HL-60 (cell line): Measurements from ENCODE around the gene ARMH3.
"Not testable (repeated sequence)": the region's sequence is repeated elsewhere in the genome, so short reads cannot be mapped to it uniquely, and the experiment has no call there.

ENCODE experiments used
- TF ChIP-seq, protein P1 (sequence below): IDR thresholded peaks from 2 replicates; pipeline ENCODE4 v1.6.1; 2012; ENCODE audit warnings: low read depth; ENCODE audit not compliant: insufficient replicate concordance
- TF ChIP-seq, protein P2 (sequence below): IDR thresholded peaks from one replicate; pipeline ENCODE4 v1.5.1; 2011; ENCODE audit warnings: low read length, control low read depth, inconsistent platforms; ENCODE audit not compliant: insufficient read depth

DNA sequence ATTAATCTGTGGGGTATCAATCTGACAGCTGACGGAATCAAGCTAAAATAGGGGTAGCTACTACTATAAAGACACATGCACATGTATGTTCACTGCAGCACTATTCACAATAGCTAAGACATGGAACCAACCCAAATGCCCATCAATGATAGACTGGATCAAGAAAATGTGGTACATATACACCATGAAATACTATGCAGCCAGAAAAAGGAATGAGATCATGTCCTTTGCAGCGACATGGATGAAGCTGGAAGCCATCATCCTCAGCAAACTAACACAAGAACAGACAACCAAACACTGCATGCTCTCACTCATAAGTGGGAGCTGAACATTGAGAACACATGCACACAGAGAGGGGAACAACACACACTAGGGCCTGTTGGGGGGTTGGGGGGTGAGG is 75.3 kb downstream of the ARMH3 start:
- TF ChIP-seq, protein P1, sequence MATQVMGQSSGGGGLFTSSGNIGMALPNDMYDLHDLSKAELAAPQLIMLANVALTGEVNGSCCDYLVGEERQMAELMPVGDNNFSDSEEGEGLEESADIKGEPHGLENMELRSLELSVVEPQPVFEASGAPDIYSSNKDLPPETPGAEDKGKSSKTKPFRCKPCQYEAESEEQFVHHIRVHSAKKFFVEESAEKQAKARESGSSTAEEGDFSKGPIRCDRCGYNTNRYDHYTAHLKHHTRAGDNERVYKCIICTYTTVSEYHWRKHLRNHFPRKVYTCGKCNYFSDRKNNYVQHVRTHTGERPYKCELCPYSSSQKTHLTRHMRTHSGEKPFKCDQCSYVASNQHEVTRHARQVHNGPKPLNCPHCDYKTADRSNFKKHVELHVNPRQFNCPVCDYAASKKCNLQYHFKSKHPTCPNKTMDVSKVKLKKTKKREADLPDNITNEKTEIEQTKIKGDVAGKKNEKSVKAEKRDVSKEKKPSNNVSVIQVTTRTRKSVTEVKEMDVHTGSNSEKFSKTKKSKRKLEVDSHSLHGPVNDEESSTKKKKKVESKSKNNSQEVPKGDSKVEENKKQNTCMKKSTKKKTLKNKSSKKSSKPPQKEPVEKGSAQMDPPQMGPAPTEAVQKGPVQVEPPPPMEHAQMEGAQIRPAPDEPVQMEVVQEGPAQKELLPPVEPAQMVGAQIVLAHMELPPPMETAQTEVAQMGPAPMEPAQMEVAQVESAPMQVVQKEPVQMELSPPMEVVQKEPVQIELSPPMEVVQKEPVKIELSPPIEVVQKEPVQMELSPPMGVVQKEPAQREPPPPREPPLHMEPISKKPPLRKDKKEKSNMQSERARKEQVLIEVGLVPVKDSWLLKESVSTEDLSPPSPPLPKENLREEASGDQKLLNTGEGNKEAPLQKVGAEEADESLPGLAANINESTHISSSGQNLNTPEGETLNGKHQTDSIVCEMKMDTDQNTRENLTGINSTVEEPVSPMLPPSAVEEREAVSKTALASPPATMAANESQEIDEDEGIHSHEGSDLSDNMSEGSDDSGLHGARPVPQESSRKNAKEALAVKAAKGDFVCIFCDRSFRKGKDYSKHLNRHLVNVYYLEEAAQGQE = not testable (repeated sequence)
- TF ChIP-seq, protein P2, sequence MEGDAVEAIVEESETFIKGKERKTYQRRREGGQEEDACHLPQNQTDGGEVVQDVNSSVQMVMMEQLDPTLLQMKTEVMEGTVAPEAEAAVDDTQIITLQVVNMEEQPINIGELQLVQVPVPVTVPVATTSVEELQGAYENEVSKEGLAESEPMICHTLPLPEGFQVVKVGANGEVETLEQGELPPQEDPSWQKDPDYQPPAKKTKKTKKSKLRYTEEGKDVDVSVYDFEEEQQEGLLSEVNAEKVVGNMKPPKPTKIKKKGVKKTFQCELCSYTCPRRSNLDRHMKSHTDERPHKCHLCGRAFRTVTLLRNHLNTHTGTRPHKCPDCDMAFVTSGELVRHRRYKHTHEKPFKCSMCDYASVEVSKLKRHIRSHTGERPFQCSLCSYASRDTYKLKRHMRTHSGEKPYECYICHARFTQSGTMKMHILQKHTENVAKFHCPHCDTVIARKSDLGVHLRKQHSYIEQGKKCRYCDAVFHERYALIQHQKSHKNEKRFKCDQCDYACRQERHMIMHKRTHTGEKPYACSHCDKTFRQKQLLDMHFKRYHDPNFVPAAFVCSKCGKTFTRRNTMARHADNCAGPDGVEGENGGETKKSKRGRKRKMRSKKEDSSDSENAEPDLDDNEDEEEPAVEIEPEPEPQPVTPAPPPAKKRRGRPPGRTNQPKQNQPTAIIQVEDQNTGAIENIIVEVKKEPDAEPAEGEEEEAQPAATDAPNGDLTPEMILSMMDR = not testable (repeated sequence)
